Bronchial epithelial cell (primary cell): ENCODE results near the gene TPRKB. TPM values are rescaled to one million over a fixed set of nuclear protein-coding genes. Genes with fewer than 3 reads are reported as not detected.
A peak's percentile ranks its signal among the peaks of the same experiment; 100 is the strongest.
"Not testable (repeated sequence)": the region's sequence is repeated elsewhere in the genome, so short reads cannot be mapped to it uniquely, and the experiment has no call there.

ENCODE experiments used
- DNase-seq: peaks from one replicate; pipeline ENCODE4 v3.0.0-alpha.2; 2010; ENCODE audit warnings: low read depth
- FAIRE-seq: peaks from 2 replicates; lab custom pipeline; 2011; peaks lifted over from hg19 to GRCh38; lab: Jason Lieb, UNC
- H3K27me3 ChIP-seq: 2 replicates; pipeline ENCODE4 v1.5.1; 2011; ENCODE audit warnings: low read length; ENCODE audit not compliant: control insufficient read depth, insufficient read depth
- H3K36me3 ChIP-seq: 2 replicates; pipeline ENCODE4 v1.5.1; 2011; ENCODE audit warnings: low read length; ENCODE audit not compliant: control insufficient read depth, insufficient read depth
- H3K4me3 ChIP-seq: 2 replicates; pipeline ENCODE4 v1.5.1; 2011; ENCODE audit warnings: mild to moderate bottlenecking, low read depth, low read length, control low read depth
- CTCF ChIP-seq: IDR thresholded peaks from 2 replicates; pipeline ENCODE4 v1.5.1; 2011; ENCODE audit warnings: mild to moderate bottlenecking, moderate library complexity, low read length, control low read depth, inconsistent platforms; ENCODE audit not compliant: insufficient read depth, severe bottlenecking
- total RNA-seq: library from RNA; depleted of rRNA; stranded (reverse); fragments of >200 nt; gene quantifications from 2 replicates; pipeline ENCODE4 v1.2.1, GENCODE V29; 2014

Gene TPRKB
- total RNA-seq, 1 donor from 2014 or later = 21.1 TPM

- Histone ChIP-seq H3K4me3 (no peak overlapping the region), H3K36me3 (no peaks in the 10 kb centered on the region), H3K27me3 (peaks cover 1% of the 10 kb centered on the region)
- FAIRE-seq (no peak), DNase-seq (no peak)
- TF ChIP-seq CTCF = no peak
Measured at GRCh38 chr2:73705091-73705490, 32.1 kb downstream of the TPRKB start.

- FAIRE-seq (no peak), DNase-seq (no peak)
- no peaks in the 10 kb centered on the region for H3K36me3 ChIP-seq
- peaks cover 1% of the 10 kb centered on the region for H3K27me3 ChIP-seq
- H3K4me3 ChIP-seq = no peak overlapping the region
- no peak for TF ChIP-seq CTCF
Measured at GRCh38 chr2:73704285-73704684, 32.9 kb downstream of the TPRKB start.

GRCh38 chr2:73703675-73704074, 33.5 kb downstream of the TPRKB start:
- FAIRE-seq (no peak), DNase-seq (no peak)
- H3K27me3 ChIP-seq = peaks cover 1% of the 10 kb centered on the region
- TF ChIP-seq CTCF = no peak
- H3K4me3 ChIP-seq = no peak overlapping the region
- no peaks in the 10 kb centered on the region for H3K36me3 ChIP-seq

GRCh38 chr2:73702852-73703493, 34.2 kb downstream of the TPRKB start:
- H3K27me3 ChIP-seq, DNase-seq, H3K36me3 ChIP-seq, H3K4me3 ChIP-seq: not testable (repeated sequence)
- FAIRE-seq = peak; percentile 90

GRCh38 chr2:73701968-73702665, 35.0 kb downstream of the TPRKB start:
- H3K4me3 ChIP-seq = no peak overlapping the region
- FAIRE-seq = no peak
- no peaks in the 10 kb centered on the region for H3K27me3 ChIP-seq
- no peaks in the 10 kb centered on the region for H3K36me3 ChIP-seq
- no peak for DNase-seq
- TF ChIP-seq CTCF = no peak

- not testable (repeated sequence) for FAIRE-seq, H3K4me3 ChIP-seq, H3K36me3 ChIP-seq, DNase-seq, H3K27me3 ChIP-seq
Measured at GRCh38 chr2:73701448-73701765, 35.7 kb downstream of the TPRKB start.
